ENCODE results near the gene FMNL2. TPM values are rescaled to one million over a fixed set of nuclear protein-coding genes. Genes with fewer than 3 reads are reported as not detected.

Gene FMNL2
- total RNA-seq, 1 experiment from 2014 or later, result 28.1 TPM

- Histone ChIP-seq H3K27ac (ENCODE audit: low read depth, low read length) (no peak overlapping the region), H4K20me1 (ENCODE audit: insufficient read depth) (peaks cover 36% of the 10 kb centered on the region; the same call in 1 of the 2 replicates), H3K9me3 (ENCODE audit: control insufficient read depth in 1 of 2, insufficient read depth in 1 of 2, low read depth in 1 of 2, low read length in 2 of 2) (no peaks in the 10 kb centered on the region), H2AFZ (ENCODE audit: low read depth, low read length, poor library complexity, severe bottlenecking) (no peak overlapping the region), H3K27me3 (ENCODE audit: insufficient read depth, low read length) (no peaks in the 10 kb centered on the region), H3K9ac (ENCODE audit: low read length) (no peak overlapping the region), H3K4me3 (replicated peaks in 1 of 2; ENCODE audit: low read depth in 1 of 2, low read length in 2 of 2) (no peak overlapping the region), H3K4me2 (ENCODE audit: low read length) (no peak overlapping the region), H3K9me2 (ENCODE audit: insufficient read depth) (no peaks in the 10 kb centered on the region), H3K79me2 (ENCODE audit: insufficient read depth, low read length) (peaks cover 94% of the 10 kb centered on the region), H3K4me1 (ENCODE audit: control insufficient read depth in 1 of 2, insufficient read depth in 2 of 2, low read length in 2 of 2) (no peaks in the 10 kb centered on the region), H3K36me3 (ENCODE audit: control insufficient read depth in 1 of 2, insufficient read depth in 2 of 2, low read length in 2 of 2) (peaks cover 7% of the 10 kb centered on the region in 2 experiments; a peak in 2 of 4 replicates)
- no TSS peak for BruUV-seq (replicated peaks)
- DNase-seq (ENCODE audit: low read depth, low spot score), result no peak
- no peak for ATAC-seq
- intact Hi-C loops (cut with micrococcal nuclease), result no loop called here
- ChIA-PET CTCF (no interaction called here), POLR2A (no interaction called here), RAD21 (ENCODE audit: low non-redundant PET in 1 of 2, low total read pairs in 2 of 2, uncharacterized antibody in 2 of 2, unreplicated experiment in 2 of 2) (no interaction called here)
- no peak for TF ChIP-seq EZH2 (IDR thresholded peaks at IDR 0.05)
Observed at GRCh38 chr2:152686321-152686720, 351.3 kb downstream of the FMNL2 start.

GRCh38 chr2:152693033-152693432, 358.1 kb downstream of the FMNL2 start:
- ChIA-PET RAD21 (ENCODE audit: low non-redundant PET in 1 of 2, low total read pairs in 2 of 2, uncharacterized antibody in 2 of 2, unreplicated experiment in 2 of 2) (no interaction called here), POLR2A (no interaction called here)
- intact Hi-C loops (cut with micrococcal nuclease), result no loop called here
- no peak for TF ChIP-seq EGR1 (IDR thresholded peaks at IDR 0.05; ENCODE audit: low read depth)
- TF ChIP-seq SP1 (IDR thresholded peaks at IDR 0.05; ENCODE audit: low read depth), result no peak
- no peak for TF ChIP-seq RAD21 (IDR thresholded peaks at IDR 0.05; ENCODE audit: low read depth)
- TF ChIP-seq, protein P1, sequence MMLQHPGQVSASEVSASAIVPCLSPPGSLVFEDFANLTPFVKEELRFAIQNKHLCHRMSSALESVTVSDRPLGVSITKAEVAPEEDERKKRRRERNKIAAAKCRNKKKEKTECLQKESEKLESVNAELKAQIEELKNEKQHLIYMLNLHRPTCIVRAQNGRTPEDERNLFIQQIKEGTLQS (IDR thresholded peaks at IDR 0.05), result no peak
- TF ChIP-seq CEBPB (IDR thresholded peaks at IDR 0.05; ENCODE audit: low read depth), result no peak
- TF ChIP-seq ZBTB33 (IDR thresholded peaks at IDR 0.05; ENCODE audit: extremely low read depth, insufficient replicate concordance, low read length), result no peak
- TF ChIP-seq JUND (IDR thresholded peaks at IDR 0.05), result no peak
- TF ChIP-seq, protein P2, sequence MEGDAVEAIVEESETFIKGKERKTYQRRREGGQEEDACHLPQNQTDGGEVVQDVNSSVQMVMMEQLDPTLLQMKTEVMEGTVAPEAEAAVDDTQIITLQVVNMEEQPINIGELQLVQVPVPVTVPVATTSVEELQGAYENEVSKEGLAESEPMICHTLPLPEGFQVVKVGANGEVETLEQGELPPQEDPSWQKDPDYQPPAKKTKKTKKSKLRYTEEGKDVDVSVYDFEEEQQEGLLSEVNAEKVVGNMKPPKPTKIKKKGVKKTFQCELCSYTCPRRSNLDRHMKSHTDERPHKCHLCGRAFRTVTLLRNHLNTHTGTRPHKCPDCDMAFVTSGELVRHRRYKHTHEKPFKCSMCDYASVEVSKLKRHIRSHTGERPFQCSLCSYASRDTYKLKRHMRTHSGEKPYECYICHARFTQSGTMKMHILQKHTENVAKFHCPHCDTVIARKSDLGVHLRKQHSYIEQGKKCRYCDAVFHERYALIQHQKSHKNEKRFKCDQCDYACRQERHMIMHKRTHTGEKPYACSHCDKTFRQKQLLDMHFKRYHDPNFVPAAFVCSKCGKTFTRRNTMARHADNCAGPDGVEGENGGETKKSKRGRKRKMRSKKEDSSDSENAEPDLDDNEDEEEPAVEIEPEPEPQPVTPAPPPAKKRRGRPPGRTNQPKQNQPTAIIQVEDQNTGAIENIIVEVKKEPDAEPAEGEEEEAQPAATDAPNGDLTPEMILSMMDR (IDR thresholded peaks at IDR 0.05 in 2 of 3, conservative IDR thresholded peaks at IDR 0.05 in 1 of 3; ENCODE audit: borderline replicate concordance in 1 of 3, insufficient read depth in 1 of 3, low read depth in 2 of 3, low read length in 2 of 3), result no peak
- no peak for TF ChIP-seq TCF7L2 (IDR thresholded peaks at IDR 0.05; ENCODE audit: borderline replicate concordance, extremely low read depth, insufficient read depth, insufficient read length)
- TF ChIP-seq SRF (IDR thresholded peaks at IDR 0.05; ENCODE audit: low read depth), result no peak
- no peak for TF ChIP-seq ZFX (IDR thresholded peaks at IDR 0.05)
- TF ChIP-seq SIN3A (IDR thresholded peaks at IDR 0.05; ENCODE audit: low read depth), result no peak
- TF ChIP-seq, protein P3, sequence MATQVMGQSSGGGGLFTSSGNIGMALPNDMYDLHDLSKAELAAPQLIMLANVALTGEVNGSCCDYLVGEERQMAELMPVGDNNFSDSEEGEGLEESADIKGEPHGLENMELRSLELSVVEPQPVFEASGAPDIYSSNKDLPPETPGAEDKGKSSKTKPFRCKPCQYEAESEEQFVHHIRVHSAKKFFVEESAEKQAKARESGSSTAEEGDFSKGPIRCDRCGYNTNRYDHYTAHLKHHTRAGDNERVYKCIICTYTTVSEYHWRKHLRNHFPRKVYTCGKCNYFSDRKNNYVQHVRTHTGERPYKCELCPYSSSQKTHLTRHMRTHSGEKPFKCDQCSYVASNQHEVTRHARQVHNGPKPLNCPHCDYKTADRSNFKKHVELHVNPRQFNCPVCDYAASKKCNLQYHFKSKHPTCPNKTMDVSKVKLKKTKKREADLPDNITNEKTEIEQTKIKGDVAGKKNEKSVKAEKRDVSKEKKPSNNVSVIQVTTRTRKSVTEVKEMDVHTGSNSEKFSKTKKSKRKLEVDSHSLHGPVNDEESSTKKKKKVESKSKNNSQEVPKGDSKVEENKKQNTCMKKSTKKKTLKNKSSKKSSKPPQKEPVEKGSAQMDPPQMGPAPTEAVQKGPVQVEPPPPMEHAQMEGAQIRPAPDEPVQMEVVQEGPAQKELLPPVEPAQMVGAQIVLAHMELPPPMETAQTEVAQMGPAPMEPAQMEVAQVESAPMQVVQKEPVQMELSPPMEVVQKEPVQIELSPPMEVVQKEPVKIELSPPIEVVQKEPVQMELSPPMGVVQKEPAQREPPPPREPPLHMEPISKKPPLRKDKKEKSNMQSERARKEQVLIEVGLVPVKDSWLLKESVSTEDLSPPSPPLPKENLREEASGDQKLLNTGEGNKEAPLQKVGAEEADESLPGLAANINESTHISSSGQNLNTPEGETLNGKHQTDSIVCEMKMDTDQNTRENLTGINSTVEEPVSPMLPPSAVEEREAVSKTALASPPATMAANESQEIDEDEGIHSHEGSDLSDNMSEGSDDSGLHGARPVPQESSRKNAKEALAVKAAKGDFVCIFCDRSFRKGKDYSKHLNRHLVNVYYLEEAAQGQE (IDR thresholded peaks at IDR 0.05; ENCODE audit: low read depth), result no peak

More at GRCh38 chr2:152693033-152693432, 358.1 kb downstream of the FMNL2 start:
- Histone ChIP-seq H3K4me2 (ENCODE audit: low read length) (no peak overlapping the region), H3K27me3 (ENCODE audit: insufficient read depth, low read length) (no peaks in the 10 kb centered on the region), H3K9me2 (ENCODE audit: insufficient read depth) (no peaks in the 10 kb centered on the region), H3K4me1 (ENCODE audit: control insufficient read depth in 1 of 2, insufficient read depth in 2 of 2, low read length in 2 of 2) (no peaks in the 10 kb centered on the region), H2AFZ (ENCODE audit: low read depth, low read length, poor library complexity, severe bottlenecking) (no peak overlapping the region), H3K4me3 (replicated peaks in 1 of 2; ENCODE audit: low read depth in 1 of 2, low read length in 2 of 2) (no peak overlapping the region), H3K9me3 (ENCODE audit: control insufficient read depth in 1 of 2, insufficient read depth in 1 of 2, low read depth in 1 of 2, low read length in 2 of 2) (no peaks in the 10 kb centered on the region), H3K79me2 (ENCODE audit: insufficient read depth, low read length) (peaks cover 94% of the 10 kb centered on the region), H3K36me3 (ENCODE audit: control insufficient read depth in 1 of 2, insufficient read depth in 2 of 2, low read length in 2 of 2) (peaks cover 5 to 19% of the 10 kb centered on the region in 2 experiments; a peak in 2 of 4 replicates), H3K27ac (ENCODE audit: low read depth, low read length) (no peak overlapping the region), H3K9ac (ENCODE audit: low read length) (no peak overlapping the region), H4K20me1 (ENCODE audit: insufficient read depth) (peaks cover 34% of the 10 kb centered on the region; the same call in 1 of the 2 replicates)
- CTCF ChIA-PET, result no interaction called here
- DNase-seq (ENCODE audit: low read depth, low spot score) (no peak), ATAC-seq (no peak)
- BruUV-seq (replicated peaks), result TSS peak; percentile 31

Measured in HCT116 (cell line).